ENCODE results near the gene ARHGEF17. TPM values are rescaled to one million over a fixed set of nuclear protein-coding genes. Genes with fewer than 3 reads are reported as not detected.

ARHGEF17 gene
- total and polyA plus RNA-seq, 2 of the 8 experiments (the other 6 are each of a cell fraction or from before 2014, with no cell fraction given) = 11.3 to 14.6 TPM

- Histone ChIP-seq H3K23me2 (ENCODE audit: low read depth, low read length) (peaks cover 2% of the 10 kb centered on the region; the same call in 1 of the 2 replicates), H4K91ac (replicated peaks; ENCODE audit: insufficient read length, low read length) (no peak overlapping the region), H3K4me1 (replicated peaks in 1 of 4; ENCODE audit: control insufficient read depth in 3 of 4, insufficient read depth in 4 of 4, low read length in 3 of 4) (peaks cover 0 to 3% (median 2%) of the 10 kb centered on the region in 4 experiments; a peak in 3 of 7 replicates), H2BK15ac (ENCODE audit: low read length) (no peak overlapping the region), H2BK120ac (replicated peaks; ENCODE audit: low read depth, low read length) (no peak overlapping the region), H2BK20ac (ENCODE audit: low read length) (no peak overlapping the region), H3K79me1 (ENCODE audit: low read depth, low read length) (no peaks in the 10 kb centered on the region), H3K9ac (replicated peaks in 1 of 4; ENCODE audit: extremely low read depth in 1 of 4, low read depth in 3 of 4, low read length in 3 of 4) (no peak overlapping the region), H3K4me2 (ENCODE audit: insufficient read depth in 1 of 2, low read depth in 2 of 2, low read length in 2 of 2) (no peak overlapping the region), H3K36me3 (ENCODE audit: control insufficient read depth in 2 of 4, insufficient read depth in 4 of 4, low read length in 3 of 4) (no peaks in the 10 kb centered on the region), H3K4me3 (ENCODE audit: extremely low read depth in 1 of 4, insufficient read depth in 2 of 4, low read depth in 3 of 4, low read length in 4 of 4) (no peak overlapping the region), H2AFZ (ENCODE audit: low read length) (no peak overlapping the region), H3K79me2 (ENCODE audit: control insufficient read depth in 1 of 2, insufficient read depth in 2 of 2, low read length in 2 of 2) (no peaks in the 10 kb centered on the region), H3K18ac (ENCODE audit: extremely low read depth, low read length) (no peak overlapping the region), H4K20me1 (replicated peaks in 1 of 2; ENCODE audit: control insufficient read depth in 1 of 2, insufficient read depth in 2 of 2, low read length in 2 of 2) (peaks cover 0 to 2% of the 10 kb centered on the region in 2 experiments), H3K14ac (ENCODE audit: insufficient read length) (no peak overlapping the region), H3K56ac (replicated peaks; ENCODE audit: insufficient read length, low read depth, low read length) (no peak overlapping the region), H4K5ac (ENCODE audit: insufficient read length, low read depth, low read length) (no peak overlapping the region), H3K27ac (ENCODE audit: low read depth, low read length) (no peak overlapping the region), H3K27me3 (replicated peaks in 1 of 4; ENCODE audit: control insufficient read depth in 3 of 4, extremely low read depth in 1 of 4, insufficient read depth in 3 of 4, low read length in 3 of 4) (peaks cover 0 to 6% (median 4%) of the 10 kb centered on the region in 4 experiments; a peak in 3 of 7 replicates), H2BK5ac (ENCODE audit: low read depth, low read length) (no peak overlapping the region), H3K23ac (ENCODE audit: insufficient read length) (no peak overlapping the region), H4K8ac (ENCODE audit: extremely low read depth, insufficient read depth, low read length) (no peak overlapping the region), H2AK5ac (ENCODE audit: low read depth, low read length) (no peak overlapping the region), H3K9me3 (ENCODE audit: insufficient read depth in 2 of 2, low read depth in 1 of 2, low read length in 1 of 2) (no peaks in the 10 kb centered on the region), H2BK12ac (ENCODE audit: low read depth, low read length) (no peak overlapping the region), H3K4ac (replicated peaks; ENCODE audit: insufficient read length, low read depth, low read length) (no peak overlapping the region)
- DNase-seq (ENCODE audit: low read depth in 1 of 2, low spot score in 2 of 2) (no peak), FAIRE-seq (no peak)
- CTCF ChIA-PET (ENCODE audit: partially characterized antibody) = interaction anchor here (0.6 to 19.0 kb wide), 15 partner anchors 11 to 524 kb away, joined by 3 to 233 read pairs (median 11); partner anchors contain the start of gene ARHGEF17
- TF ChIP-seq MAFK (IDR thresholded peaks at IDR 0.05; ENCODE audit: low read depth, low read length) (no peak), ATF2 (IDR thresholded peaks at IDR 0.05; ENCODE audit: low read length) (no peak), SUZ12 (IDR thresholded peaks at IDR 0.05; ENCODE audit: low read length) (no peak), EZH2 (IDR thresholded peaks at IDR 0.05; ENCODE audit: low read depth, low read length, severe bottlenecking) (no peak)
- POLR2A ChIA-PET (ENCODE audit: partially characterized antibody) = no interaction called here
- WGBS, 2 experiments (ENCODE audit: extremely low coverage in 1 of 2, insufficient coverage in 1 of 2, insufficient read length in 1 of 2, insufficient replicate concordance in 2 of 2, low coverage in 1 of 2, low lambda C conversion rate in 2 of 2, missing lambda C conversion rate in 1 of 2) = 98% methylated on average over 10 of the region's 10 CpGs; no CpG with 5 or more reads in 1 of the 2 experiments
Measured at GRCh38 chr11:73299751-73300150, 8.3 kb upstream of the ARHGEF17 start.

Measured in H1 (cell line).